Measurements from ENCODE around the gene PHACTR1.

Gene PHACTR1

GRCh38 chr6:13166269-13166668 is 449.7 kb downstream of the PHACTR1 start:
- no peak for DNase-seq

GRCh38 chr6:13166916-13167315 is 450.3 kb downstream of the PHACTR1 start:
- DNase-seq, result no peak

GRCh38 chr6:13172291-13172690 is 455.7 kb downstream of the PHACTR1 start:
- no peak for DNase-seq

GRCh38 chr6:13175087-13175486 is 458.5 kb downstream of the PHACTR1 start:
- DNase-seq, result no peak

GRCh38 chr6:13175759-13176158 is 459.2 kb downstream of the PHACTR1 start:
- DNase-seq, result no peak

GRCh38 chr6:13177664-13178063 is 461.1 kb downstream of the PHACTR1 start:
- no peak for DNase-seq

GRCh38 chr6:13178107-13178506 is 461.5 kb downstream of the PHACTR1 start:
- peak; percentile 14 to 27 for DNase-seq

- DNase-seq, result no peak
These were observed 464.0 kb downstream of the PHACTR1 start for GRCh38 chr6:13180538-13180937.

GRCh38 chr6:13181393-13181792 is 464.8 kb downstream of the PHACTR1 start:
- DNase-seq, result no peak

- no peak for DNase-seq
These were observed 467.0 kb downstream of the PHACTR1 start for GRCh38 chr6:13183415-13184088.

- DNase-seq, result no peak
These were observed 467.5 kb downstream of the PHACTR1 start for GRCh38 chr6:13184089-13184468.

- DNase-seq, result no peak
These were observed 468.0 kb downstream of the PHACTR1 start for GRCh38 chr6:13184547-13184946.

GRCh38 chr6:13186861-13187260 is 470.3 kb downstream of the PHACTR1 start:
- DNase-seq, result no peak

GRCh38 chr6:13187692-13188091 is 471.1 kb downstream of the PHACTR1 start:
- DNase-seq, result no peak

GRCh38 chr6:13188306-13188705 is 471.7 kb downstream of the PHACTR1 start:
- no peak for DNase-seq

- no peak for DNase-seq
These were observed 473.1 kb downstream of the PHACTR1 start for GRCh38 chr6:13189710-13190109.

- DNase-seq, result no peak
These were observed 473.8 kb downstream of the PHACTR1 start for GRCh38 chr6:13190376-13190775.

GRCh38 chr6:13191461-13191860 is 474.9 kb downstream of the PHACTR1 start:
- no peak for DNase-seq

GRCh38 chr6:13194852-13195251 is 478.3 kb downstream of the PHACTR1 start:
- peak; percentile 75 to 87 for DNase-seq

- DNase-seq, result no peak
These were observed 479.2 kb downstream of the PHACTR1 start for GRCh38 chr6:13195803-13196202.

- no peak for DNase-seq
These were observed 481.6 kb downstream of the PHACTR1 start for GRCh38 chr6:13198168-13198567.

GRCh38 chr6:13201336-13201735 is 484.8 kb downstream of the PHACTR1 start:
- no peak for DNase-seq

GRCh38 chr6:13203145-13203544 is 486.6 kb downstream of the PHACTR1 start:
- peak; percentile 22 to 64 for DNase-seq

GRCh38 chr6:13205106-13205505 is 488.5 kb downstream of the PHACTR1 start:
- no peak for DNase-seq

- no peak for DNase-seq
These were observed 495.5 kb downstream of the PHACTR1 start for GRCh38 chr6:13212096-13212495.
